GM23248 (cell line): ENCODE data around the gene KIAA1210. TPM values are rescaled to one million over a fixed set of nuclear protein-coding genes. Genes with fewer than 3 reads are reported as not detected.

Experiments used
- DNase-seq: peaks from one replicate; pipeline ENCODE4 v3.0.0-alpha.2; 2015
- H2AFZ ChIP-seq: fragments of 200-600 bp; sonication (generic); 2 replicates; pipeline ENCODE4 v1.6.1; 2016; ENCODE audit warnings: antibody characterized with exemption
- H3F3A ChIP-seq: fragments of 200-600 bp; sonication (generic); 2 replicates; pipeline ENCODE4 v1.6.1; 2016; ENCODE audit warnings: mild to moderate bottlenecking, antibody characterized with exemption, mixed run types; ENCODE audit not compliant: insufficient read depth
- H3K27ac ChIP-seq: fragments of 200-600 bp; sonication (generic); 2 replicates; pipeline ENCODE4 v1.5.1; 2016; ENCODE audit warnings: mild to moderate bottlenecking
- H3K27me3 ChIP-seq: fragments of 200-600 bp; sonication (generic); replicated peaks from 2 replicates; pipeline ENCODE4 v1.6.1; 2016; ENCODE audit warnings: mild to moderate bottlenecking; ENCODE audit not compliant: insufficient read depth
- H3K36me3 ChIP-seq: fragments of 200-600 bp; sonication (generic); 2 replicates; pipeline ENCODE4 v1.6.1; 2016; ENCODE audit warnings: low read depth, mild to moderate bottlenecking
- H3K4me1 ChIP-seq: fragments of 200-600 bp; sonication (generic); 2 replicates; pipeline ENCODE4 v1.6.1; 2016; ENCODE audit warnings: mild to moderate bottlenecking; ENCODE audit not compliant: insufficient read depth
- H3K4me2 ChIP-seq: fragments of 200-600 bp; sonication (generic); one replicate; pipeline ENCODE4 v1.6.1; 2016; ENCODE audit warnings: mild to moderate bottlenecking; ENCODE audit not compliant: unreplicated experiment
- H3K4me3 ChIP-seq: fragments of 200-600 bp; sonication (generic); 2 replicates; pipeline ENCODE4 v1.5.1; 2016; ENCODE audit warnings: mild to moderate bottlenecking
- H3K79me2 ChIP-seq: fragments of 200-600 bp; sonication (generic); 2 replicates; pipeline ENCODE4 v1.6.1; 2016; ENCODE audit warnings: mild to moderate bottlenecking; ENCODE audit not compliant: insufficient read depth
- H3K9ac ChIP-seq: fragments of 200-600 bp; sonication (generic); 2 replicates; pipeline ENCODE4 v1.6.1; 2016; ENCODE audit warnings: mild to moderate bottlenecking
- H3K9me2 ChIP-seq: fragments of 200-600 bp; sonication (generic); 2 replicates; pipeline ENCODE4 v1.6.1; 2016; ENCODE audit warnings: mixed run types, mild to moderate bottlenecking, moderate library complexity; ENCODE audit not compliant: insufficient read depth
- H3K9me3 ChIP-seq: fragments of 200-600 bp; sonication (generic); one replicate; pipeline ENCODE4 v1.6.1; 2017; ENCODE audit warnings: low read depth
- H4K20me1 ChIP-seq: fragments of 200-600 bp; sonication (generic); 2 replicates; pipeline ENCODE4 v1.6.0; 2016; ENCODE audit not compliant: insufficient read depth
- EZH2 ChIP-seq: fragments of 200-600 bp; sonication (generic); IDR thresholded peaks from 2 replicates; pipeline ENCODE4 v1.6.1; 2018; ENCODE audit warnings: antibody characterized with exemption, mild to moderate bottlenecking; ENCODE audit not compliant: insufficient read depth, poor library complexity, severe bottlenecking
- EZH2phosphoT487 ChIP-seq: fragments of 200-600 bp; sonication (generic); IDR thresholded peaks from 2 replicates; pipeline ENCODE4 v1.6.1; 2018; ENCODE audit warnings: antibody characterized with exemption, moderate library complexity, mild to moderate bottlenecking, low read depth; ENCODE audit not compliant: insufficient read depth
- whole genome bisulfite sequencing, 2 experiments: methylation state at CpG; one replicate each; pipeline ENCODE4 v1.1.6; 2015 to 2017; ENCODE audit warnings: low lambda C conversion rate in 2 of 2, low coverage in 1 of 2; ENCODE audit errors: missing lambda C conversion rate in 2 of 2; 5-methylcytosine and 5-hydroxymethylcytosine counted together
- in situ Hi-C: fragments of 300-500 bp; cut with MboI; formaldehyde crosslinking; loops from 2 replicates; pipeline ENCODE4 v1.15.0; 2020
- polyA plus RNA-seq: library from polyadenylated mRNA; unstranded; fragments of >200 nt; fragmentation: Nextera tagmentation; extraction: Ambion mirVana; gene quantifications from 2 replicates; pipeline ENCODE4 v1.2.1, GENCODE V29; 2016
- total RNA-seq: library from RNA; depleted of rRNA; stranded (reverse); fragments of >200 nt; shearing (Covaris generic); gene quantifications from 2 replicates; pipeline ENCODE4 v1.2.3, GENCODE V29; 2014

The KIAA1210 gene
- total and polyA plus RNA-seq, 2 experiments from 2014 or later: not detected

GRCh38 chrX:119042040-119042439, 85.6 kb downstream of the KIAA1210 start:
- no peaks in the 10 kb centered on the region for H3K9me3 ChIP-seq
- peaks cover 11% of the 10 kb centered on the region for H3F3A ChIP-seq
- in situ Hi-C loops: no loop called here
- peaks cover 14% of the 10 kb centered on the region for H3K4me1 ChIP-seq
- no peak for TF ChIP-seq EZH2phosphoT487
- no peak overlapping the region for H3K4me3 ChIP-seq
- no peaks in the 10 kb centered on the region for H3K36me3 ChIP-seq
- no peak overlapping the region for H3K4me2 ChIP-seq
- no peak overlapping the region for H3K9ac ChIP-seq
- H3K9me2 ChIP-seq: no peaks in the 10 kb centered on the region
- no peak overlapping the region for H2AFZ ChIP-seq
- DNase-seq: no peak
- H3K27ac ChIP-seq: no peak overlapping the region
- no peaks in the 10 kb centered on the region for H3K79me2 ChIP-seq
- no peaks in the 10 kb centered on the region for H4K20me1 ChIP-seq
- WGBS, 2 experiments: 93 to 96% methylated on average over 3 of the region's 3 CpGs
- no peaks in the 10 kb centered on the region for H3K27me3 ChIP-seq

GRCh38 chrX:119041175-119041574, 86.4 kb downstream of the KIAA1210 start:
- in situ Hi-C loops: no loop called here

GRCh38 chrX:119040432-119040831, 87.2 kb downstream of the KIAA1210 start:
- peak overlapping the region; percentile 70; the same call in 1 of the 2 replicates for H3K27ac ChIP-seq
- H3K36me3 ChIP-seq: no peaks in the 10 kb centered on the region
- H3K9me2 ChIP-seq: no peaks in the 10 kb centered on the region
- peak; percentile 13 for DNase-seq
- WGBS, 2 experiments: 54% methylated on average over 5 to 6 of the region's 6 CpGs
- no peak overlapping the region for H3K4me3 ChIP-seq
- no peaks in the 10 kb centered on the region for H4K20me1 ChIP-seq
- peaks cover 11% of the 10 kb centered on the region for H3F3A ChIP-seq
- no peaks in the 10 kb centered on the region for H3K79me2 ChIP-seq
- TF ChIP-seq EZH2phosphoT487 (no peak), EZH2 (no peak)
- peaks cover 24% of the 10 kb centered on the region for H3K4me1 ChIP-seq
- no peak overlapping the region for H3K4me2 ChIP-seq
- no peak overlapping the region for H2AFZ ChIP-seq
- H3K9me3 ChIP-seq: no peaks in the 10 kb centered on the region
- H3K9ac ChIP-seq: no peak overlapping the region
- no peaks in the 10 kb centered on the region for H3K27me3 ChIP-seq
- in situ Hi-C loops: no loop called here

More at GRCh38 chrX:119041175-119041574, 86.4 kb downstream of the KIAA1210 start:
- H3K27me3 ChIP-seq: no peaks in the 10 kb centered on the region
- peaks cover 23% of the 10 kb centered on the region for H3K4me1 ChIP-seq
- peak overlapping the region; percentile 66 for H2AFZ ChIP-seq
- no peaks in the 10 kb centered on the region for H4K20me1 ChIP-seq
- H3K4me3 ChIP-seq: no peak overlapping the region
- no peaks in the 10 kb centered on the region for H3K9me2 ChIP-seq
- H3K27ac ChIP-seq: peak overlapping the region; percentile 70
- WGBS, 2 experiments: 5 to 12% methylated on average over 4 of the region's 4 CpGs
- no peaks in the 10 kb centered on the region for H3K9me3 ChIP-seq
- DNase-seq: peak; percentile 83
- H3K79me2 ChIP-seq: no peaks in the 10 kb centered on the region
- H3K9ac ChIP-seq: no peak overlapping the region
- H3K36me3 ChIP-seq: no peaks in the 10 kb centered on the region
- H3K4me2 ChIP-seq: peak overlapping the region; percentile 35
- no peak for TF ChIP-seq EZH2
- no peak for TF ChIP-seq EZH2phosphoT487
- peaks cover 11% of the 10 kb centered on the region for H3F3A ChIP-seq

GRCh38 chrX:119036107-119037029, 91.2 kb downstream of the KIAA1210 start:
- 69 to 100% methylated on average over 3 to 4 of the region's 4 CpGs for WGBS, 2 experiments
- Histone ChIP-seq H3F3A (peaks cover 8% of the 10 kb centered on the region), H4K20me1 (no peaks in the 10 kb centered on the region), H2AFZ (peak overlapping the region; percentile 77), H3K9ac (no peak overlapping the region), H3K4me1 (peaks cover 20% of the 10 kb centered on the region), H3K9me3 (no peaks in the 10 kb centered on the region), H3K9me2 (no peaks in the 10 kb centered on the region), H3K4me3 (no peak overlapping the region), H3K4me2 (no peak overlapping the region), H3K27ac (peak overlapping the region; percentile 45), H3K36me3 (no peaks in the 10 kb centered on the region), H3K79me2 (no peaks in the 10 kb centered on the region), H3K27me3 (no peaks in the 10 kb centered on the region)
- TF ChIP-seq EZH2: no peak
- TF ChIP-seq EZH2phosphoT487: no peak
- in situ Hi-C loops: no loop called here
- peak; percentile 34 for DNase-seq
